Parathyroid adenoma (tissue), 2 donors: ENCODE results near the gene TPD52L2.
A peak's percentile ranks its signal among the peaks of the same experiment; 100 is the strongest.

ENCODE experiments used
- H2AFZ ChIP-seq: fragments of 300-600 bp; sonication (generic); one replicate; pipeline ENCODE4 v1.7.0; 2017; ENCODE audit warnings: antibody characterized with exemption, mild to moderate bottlenecking
- H3K27ac ChIP-seq: fragments of 300-600 bp; sonication (generic); one replicate; pipeline ENCODE4 v1.7.0; 2017
- H3K27me3 ChIP-seq: fragments of 300-600 bp; sonication (generic); one replicate; pipeline ENCODE4 v1.7.0; 2017; ENCODE audit warnings: low read length; ENCODE audit not compliant: control insufficient read depth, insufficient read depth
- H3K36me3 ChIP-seq: fragments of 300-600 bp; sonication (generic); one replicate; pipeline ENCODE4 v1.7.0; 2017; ENCODE audit warnings: low read length; ENCODE audit not compliant: control insufficient read depth, insufficient read depth
- H3K4me1 ChIP-seq: fragments of 300-600 bp; sonication (generic); one replicate; pipeline ENCODE4 v1.7.0; 2017; ENCODE audit warnings: control low read depth
- H3K4me2 ChIP-seq: fragments of 300-600 bp; sonication (generic); one replicate; pipeline ENCODE4 v1.7.0; 2017; ENCODE audit warnings: low read length
- H3K4me3 ChIP-seq: fragments of 300-600 bp; sonication (generic); one replicate; pipeline ENCODE4 v1.7.0; 2017; ENCODE audit warnings: low read depth, low read length
- H3K79me2 ChIP-seq: fragments of 300-600 bp; sonication (generic); one replicate; pipeline ENCODE4 v1.7.0; 2017; ENCODE audit warnings: control low read depth
- H3K9ac ChIP-seq: fragments of 300-600 bp; sonication (generic); one replicate; pipeline ENCODE4 v1.7.0; 2017; ENCODE audit warnings: mild to moderate bottlenecking
- H3K9me3 ChIP-seq: fragments of 300-600 bp; sonication (generic); one replicate; pipeline ENCODE4 v1.7.0; 2017; ENCODE audit warnings: low read length; ENCODE audit not compliant: control insufficient read depth
- TF ChIP-seq, protein P1 (sequence below): fragments of 300-600 bp; sonication (generic); IDR thresholded peaks from one replicate; pipeline ENCODE4 v1.7.0; 2017; ENCODE audit warnings: antibody characterized with exemption, mild to moderate bottlenecking
- donor health status: primary hyperparathyroidism.

Gene TPD52L2

DNA sequence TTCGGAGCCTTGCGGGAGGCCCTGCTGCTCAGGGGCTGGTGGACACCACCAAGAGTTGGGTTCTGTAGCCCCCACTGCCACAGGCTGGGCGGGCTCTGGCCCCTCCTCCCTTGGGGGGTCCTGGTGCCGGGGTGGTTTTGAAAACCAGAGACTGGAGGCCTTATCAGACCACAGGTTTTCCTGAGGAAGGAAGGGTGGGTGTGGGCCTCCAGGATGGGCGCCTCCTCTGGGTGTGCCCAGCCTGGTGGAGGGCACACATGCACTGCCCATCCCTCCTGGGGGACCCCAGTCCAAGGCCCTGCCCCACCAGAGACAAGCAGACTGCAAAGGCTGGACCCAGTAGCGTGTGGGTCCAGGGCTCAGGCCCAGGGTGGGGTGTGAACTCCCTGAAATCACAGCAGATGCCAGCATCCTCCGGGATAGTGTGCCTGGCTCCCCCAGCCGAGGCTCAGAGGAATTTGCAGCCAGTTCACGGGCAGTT is 20.5 kb upstream of the TPD52L2 start:
- Histone ChIP-seq H3K36me3 (no peaks in the 10 kb centered on the region), H3K27ac (no peak overlapping the region), H2AFZ (no peak overlapping the region), H3K4me2 (no peak overlapping the region), H3K4me3 (no peak overlapping the region), H3K79me2 (no peaks in the 10 kb centered on the region), H3K4me1 (peaks cover 6% of the 10 kb centered on the region), H3K9ac (no peak overlapping the region), H3K27me3 (no peaks in the 10 kb centered on the region), H3K9me3 (no peaks in the 10 kb centered on the region)
- TF ChIP-seq, protein P1, sequence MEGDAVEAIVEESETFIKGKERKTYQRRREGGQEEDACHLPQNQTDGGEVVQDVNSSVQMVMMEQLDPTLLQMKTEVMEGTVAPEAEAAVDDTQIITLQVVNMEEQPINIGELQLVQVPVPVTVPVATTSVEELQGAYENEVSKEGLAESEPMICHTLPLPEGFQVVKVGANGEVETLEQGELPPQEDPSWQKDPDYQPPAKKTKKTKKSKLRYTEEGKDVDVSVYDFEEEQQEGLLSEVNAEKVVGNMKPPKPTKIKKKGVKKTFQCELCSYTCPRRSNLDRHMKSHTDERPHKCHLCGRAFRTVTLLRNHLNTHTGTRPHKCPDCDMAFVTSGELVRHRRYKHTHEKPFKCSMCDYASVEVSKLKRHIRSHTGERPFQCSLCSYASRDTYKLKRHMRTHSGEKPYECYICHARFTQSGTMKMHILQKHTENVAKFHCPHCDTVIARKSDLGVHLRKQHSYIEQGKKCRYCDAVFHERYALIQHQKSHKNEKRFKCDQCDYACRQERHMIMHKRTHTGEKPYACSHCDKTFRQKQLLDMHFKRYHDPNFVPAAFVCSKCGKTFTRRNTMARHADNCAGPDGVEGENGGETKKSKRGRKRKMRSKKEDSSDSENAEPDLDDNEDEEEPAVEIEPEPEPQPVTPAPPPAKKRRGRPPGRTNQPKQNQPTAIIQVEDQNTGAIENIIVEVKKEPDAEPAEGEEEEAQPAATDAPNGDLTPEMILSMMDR: no peak

DNA sequence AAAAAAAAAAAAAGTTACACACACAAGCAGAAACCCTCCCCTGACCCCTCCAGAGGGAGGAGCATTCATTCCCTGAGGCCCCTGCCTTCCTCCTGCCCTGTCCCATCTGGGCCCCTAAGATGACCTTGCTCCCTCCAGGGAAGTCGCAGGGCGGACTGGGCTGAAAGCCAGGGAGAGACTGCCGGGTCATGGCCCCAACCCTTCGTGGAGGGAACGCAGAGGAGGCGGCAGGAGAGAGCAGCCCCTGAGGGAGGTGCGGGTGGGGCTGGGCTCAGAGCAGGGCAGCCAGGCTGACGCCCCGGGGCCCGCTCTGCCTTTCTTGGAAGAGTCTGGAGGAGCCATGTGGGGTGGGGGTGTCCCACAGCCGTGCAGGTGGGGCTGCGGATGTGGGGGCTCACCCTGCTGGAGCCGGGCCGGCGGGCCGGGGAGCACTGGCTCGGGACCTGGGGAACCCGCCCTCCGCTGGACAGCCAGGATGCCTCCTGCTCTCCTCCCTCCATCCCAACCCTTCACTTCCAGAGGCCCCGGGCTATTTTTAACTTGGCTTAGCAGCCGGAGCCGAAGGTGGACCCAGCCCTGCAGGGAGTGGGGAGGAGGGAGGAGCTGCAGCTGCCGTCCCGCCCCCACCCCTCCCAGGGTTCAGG is 18.8 kb upstream of the TPD52L2 start:
- Histone ChIP-seq H2AFZ (peak overlapping the region; percentile 93), H3K4me1 (peaks cover 6% of the 10 kb centered on the region), H3K27me3 (no peaks in the 10 kb centered on the region), H3K4me2 (peak overlapping the region; percentile 52), H3K79me2 (no peaks in the 10 kb centered on the region), H3K9ac (no peak overlapping the region), H3K27ac (peak overlapping the region; percentile 80), H3K4me3 (peak overlapping the region; percentile 34), H3K36me3 (no peaks in the 10 kb centered on the region), H3K9me3 (no peaks in the 10 kb centered on the region)
- TF ChIP-seq, protein P1: peak; percentile 6

DNA sequence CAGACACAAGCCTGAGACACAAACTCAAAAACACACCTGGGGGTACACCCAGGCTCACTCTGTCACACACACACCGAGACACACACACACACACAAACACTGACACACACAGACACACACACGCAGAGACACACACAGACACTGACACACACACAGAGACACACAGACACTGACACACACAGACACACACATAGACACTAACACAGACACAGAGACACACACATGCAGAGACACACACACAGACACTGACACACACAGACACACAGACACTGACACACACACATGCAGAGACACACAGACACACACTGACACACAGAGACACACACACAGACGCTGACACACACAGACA is 18.2 kb upstream of the TPD52L2 start:
- Histone ChIP-seq H3K4me3 (no peak overlapping the region), H3K36me3 (no peaks in the 10 kb centered on the region), H3K9ac (no peak overlapping the region), H3K4me2 (peak overlapping the region; percentile 52), H3K27me3 (no peaks in the 10 kb centered on the region), H2AFZ (peak overlapping the region; percentile 93), H3K79me2 (no peaks in the 10 kb centered on the region), H3K9me3 (no peaks in the 10 kb centered on the region), H3K27ac (peak overlapping the region; percentile 80), H3K4me1 (peaks cover 6% of the 10 kb centered on the region)
- TF ChIP-seq, protein P1: no peak

- Histone ChIP-seq H3K4me3 (no peak overlapping the region), H3K27ac (peak overlapping the region; percentile 80), H3K4me1 (peaks cover 6% of the 10 kb centered on the region), H3K9me3 (no peaks in the 10 kb centered on the region), H3K36me3 (no peaks in the 10 kb centered on the region), H3K9ac (no peak overlapping the region), H2AFZ (no peak overlapping the region), H3K4me2 (no peak overlapping the region), H3K79me2 (no peaks in the 10 kb centered on the region), H3K27me3 (no peaks in the 10 kb centered on the region)
- TF ChIP-seq, protein P1: no peak
These were observed 17.6 kb upstream of the TPD52L2 start for GRCh38 chr20:63847237-63848002.
